GM12878 (cell line): ENCODE measurements around the gene BORCS6. TPM values are rescaled to one million over a fixed set of nuclear protein-coding genes. Genes with fewer than 3 reads are reported as not detected.
A peak's percentile ranks its signal among the peaks of the same experiment; 100 is the strongest.

Experiments
- ASH2L ChIP-seq: fragments of 300-600, 200-600 bp; sonication (generic); IDR thresholded peaks from 2 replicates; pipeline ENCODE4 v1.6.1; 2017; ENCODE audit warnings: low read depth, mild to moderate bottlenecking, borderline replicate concordance
- CBX5 ChIP-seq: sonication (generic); IDR thresholded peaks from 2 replicates; pipeline ENCODE4 v1.6.1; 2016; ENCODE audit warnings: low read depth, moderate library complexity, mild to moderate bottlenecking, inconsistent platforms
- CEBPB ChIP-seq, 2 experiments: fragments of 150-350 bp in 1 of 2; IDR thresholded peaks; 2 replicates each; pipeline ENCODE4 v1.6.1; 2012 to 2014; ENCODE audit warnings: low read depth in 2 of 2, low read length in 2 of 2, borderline replicate concordance in 1 of 2, inconsistent platforms in 1 of 2
- CHD1 ChIP-seq: IDR thresholded peaks from 2 replicates; pipeline ENCODE4 v1.6.1; 2012; ENCODE audit warnings: low read depth, low read length, improper control_type of control experiment
- ESRRA ChIP-seq: IDR thresholded peaks from 2 replicates; pipeline ENCODE4 v1.6.1; 2012; ENCODE audit warnings: mild to moderate bottlenecking, low read length, improper control_type of control experiment
- FOXM1 ChIP-seq: IDR thresholded peaks from 2 replicates; pipeline ENCODE4 v1.6.1; 2012; ENCODE audit warnings: low read depth, mild to moderate bottlenecking, inconsistent platforms, low read length, moderate library complexity
- IRF4 ChIP-seq: IDR thresholded peaks from 2 replicates; pipeline ENCODE4 v1.6.1; 2011; ENCODE audit warnings: low read depth, low read length
- JUND ChIP-seq: IDR thresholded peaks from 2 replicates; pipeline ENCODE4 v1.6.1; 2012; ENCODE audit warnings: low read depth, mild to moderate bottlenecking, low read length, improper control_type of control experiment, moderate library complexity
- MEF2B ChIP-seq: fragments of 450-650 bp; IDR thresholded peaks from 2 replicates; pipeline ENCODE4 v1.6.1; 2018; ENCODE audit warnings: mild to moderate bottlenecking, moderate library complexity; ENCODE audit not compliant: partially characterized antibody, poor library complexity, severe bottlenecking
- MYC ChIP-seq: IDR thresholded peaks from 2 replicates; pipeline ENCODE4 v1.6.1; 2011; ENCODE audit warnings: mild to moderate bottlenecking, low read length, moderate library complexity, inconsistent platforms; ENCODE audit not compliant: insufficient read depth, insufficient replicate concordance, insufficient read length, severe bottlenecking
- NFIC ChIP-seq: IDR thresholded peaks from 2 replicates; pipeline ENCODE4 v1.6.1; 2012; ENCODE audit warnings: low read depth, mild to moderate bottlenecking, inconsistent platforms, low read length, moderate library complexity
- PBX3 ChIP-seq: IDR thresholded peaks from 2 replicates; pipeline ENCODE4 v1.6.1; 2011; ENCODE audit warnings: mild to moderate bottlenecking, low read depth, low read length, moderate library complexity; ENCODE audit not compliant: insufficient replicate concordance
- POLR2A ChIP-seq: IDR thresholded peaks from 2 replicates; pipeline ENCODE4 v1.6.1; 2011; ENCODE audit warnings: low read depth, mild to moderate bottlenecking, low read length
- RAD51 ChIP-seq: fragments of 450-650 bp; IDR thresholded peaks from 2 replicates; pipeline ENCODE4 v1.6.1; 2016; ENCODE audit warnings: moderate library complexity, mild to moderate bottlenecking, inconsistent platforms
- REST ChIP-seq: IDR thresholded peaks from 2 replicates; pipeline ENCODE4 v1.6.1; 2012; ENCODE audit warnings: mild to moderate bottlenecking, low read depth, low read length
- RFX5 ChIP-seq: IDR thresholded peaks from 2 replicates; pipeline ENCODE4 v1.6.1; 2011; ENCODE audit warnings: low read depth, low read length, improper control_type of control experiment
- SMARCA5 ChIP-seq: fragments of 450-650 bp; IDR thresholded peaks from 2 replicates; pipeline ENCODE4 v1.6.1; 2017; ENCODE audit warnings: mild to moderate bottlenecking
- SUZ12 ChIP-seq: fragments of 200-600 bp; sonication (generic); IDR thresholded peaks from one replicate; pipeline ENCODE4 v1.6.1; 2018; ENCODE audit warnings: antibody characterized with exemption, mild to moderate bottlenecking; ENCODE audit not compliant: unreplicated experiment
- USF2 ChIP-seq: IDR thresholded peaks from 2 replicates; pipeline ENCODE4 v1.6.1; 2011; ENCODE audit warnings: low read depth, low read length, improper control_type of control experiment, borderline replicate concordance
- ZNF384 ChIP-seq: IDR thresholded peaks from 2 replicates; pipeline ENCODE4 v1.6.1; 2012; ENCODE audit warnings: low read depth, mild to moderate bottlenecking, low read length, improper control_type of control experiment, borderline replicate concordance
- ZNF687 ChIP-seq: fragments of 450-650 bp; IDR thresholded peaks from 2 replicates; pipeline ENCODE4 v1.6.1; 2017; ENCODE audit warnings: mild to moderate bottlenecking, moderate library complexity
- polyA plus RNA-seq, 11 experiments: library from polyadenylated mRNA; depleted of rRNA in 4 of 11; unstranded in 6 of 11; stranded (reverse) in 5 of 11; fragments of >200 nt; fragmentation: Nextera tagmentation in 4 of 11; fragmentation: Illumina TruSeq in 1 of 11; extraction: Ambion mirVana in 4 of 11; extraction: Trizol in 1 of 11; gene quantifications; 1 replicate in 1 of 11; 2 replicates in 10 of 11; pipeline versions ENCODE4 v1.2.1 to v1.2.3, GENCODE V29; 2011 to 2016; ENCODE audit warnings: inconsistent platforms in 2 of 11, missing spikeins in 2 of 11, low read depth in 1 of 11
- total RNA-seq, 4 experiments: library from RNA; depleted of rRNA in 3 of 4; stranded (reverse); fragments of >200 nt in 3 of 4; fragmentation: Illumina TruSeq in 1 of 4; extraction: Trizol in 1 of 4; gene quantifications; 2 replicates each; pipeline versions ENCODE4 v1.2.1 to v1.2.3, GENCODE V29; 2013 to 2021

The BORCS6 gene
- total and polyA plus RNA-seq, 10 of the 15 experiments (the other 5 are each of a cell fraction or from before 2014, with no cell fraction given): 0.37 to 14.1 (median 6.7) TPM

GRCh38 chr17:8158267-8159031 is 31.5 kb downstream of the BORCS6 start (continued):
- TF ChIP-seq USF2: no peak
- no peak for TF ChIP-seq ZNF687
- TF ChIP-seq SMARCA5: peak; percentile 78
- TF ChIP-seq NFIC: no peak
- TF ChIP-seq POLR2A: no peak
- no peak for TF ChIP-seq RFX5
- TF ChIP-seq SUZ12: no peak
- TF ChIP-seq JUND: no peak
- no peak for TF ChIP-seq CHD1
- no peak for TF ChIP-seq ZNF384
- TF ChIP-seq MEF2B: no peak
- no peak for TF ChIP-seq CBX5
- TF ChIP-seq ASH2L: no peak
- no peak for TF ChIP-seq FOXM1
- peak; percentile 72; the same call in 1 of the 2 replicates for TF ChIP-seq ESRRA
- TF ChIP-seq RAD51: no peak
- TF ChIP-seq PBX3: no peak
- no peak for TF ChIP-seq CEBPB (IDR thresholded peaks at IDR 0.05; ENCODE audit: borderline replicate concordance in 1 of 2, low read depth in 2 of 2, low read length in 2 of 2)
- TF ChIP-seq IRF4: 0 out of 2 replicates have a peak, but pooled peaks have one; percentile 52
- TF ChIP-seq MYC: no peak
- TF ChIP-seq REST: no peak
